ELR (cell line): ENCODE measurements around the gene PIGC.
"Not testable (repeated sequence)": the region's sequence is repeated elsewhere in the genome, so short reads cannot be mapped to it uniquely, and the experiment has no call there.

Experiments used
- DNase-seq: peaks from one replicate; pipeline ENCODE4 v3.0.0-alpha.2; 2015; ENCODE audit warnings: low read depth

PIGC gene

DNA sequence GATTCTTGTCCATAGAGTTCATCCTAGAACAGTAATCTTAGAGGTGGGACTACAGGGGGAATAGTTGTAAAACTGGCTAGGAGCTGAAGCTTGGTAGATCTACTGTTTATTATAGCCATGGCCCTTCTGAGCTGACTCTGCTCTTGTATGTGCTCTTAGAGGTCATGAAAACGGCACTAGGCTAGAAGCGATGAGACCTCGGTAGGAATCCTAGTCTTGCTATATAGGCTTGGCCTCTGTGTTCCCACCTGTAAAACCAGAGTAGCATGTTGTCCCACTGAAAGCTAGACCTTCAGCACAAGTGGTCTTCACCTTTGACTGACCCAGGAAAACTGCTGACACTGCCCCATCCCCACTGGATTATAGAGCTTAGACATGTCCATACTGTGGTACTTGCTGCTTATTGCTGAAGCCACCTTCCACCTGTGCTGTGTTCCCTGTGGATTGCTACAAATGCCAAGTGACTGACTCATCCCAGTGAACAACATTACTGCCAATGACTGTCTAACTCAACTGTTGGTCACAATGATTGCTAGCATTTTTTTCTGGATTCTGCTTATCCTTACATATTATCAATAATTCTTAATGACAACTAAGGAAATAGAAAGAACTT is 23.0 kb upstream of the PIGC start:
- DNase-seq, result peak; percentile 52

DNA sequence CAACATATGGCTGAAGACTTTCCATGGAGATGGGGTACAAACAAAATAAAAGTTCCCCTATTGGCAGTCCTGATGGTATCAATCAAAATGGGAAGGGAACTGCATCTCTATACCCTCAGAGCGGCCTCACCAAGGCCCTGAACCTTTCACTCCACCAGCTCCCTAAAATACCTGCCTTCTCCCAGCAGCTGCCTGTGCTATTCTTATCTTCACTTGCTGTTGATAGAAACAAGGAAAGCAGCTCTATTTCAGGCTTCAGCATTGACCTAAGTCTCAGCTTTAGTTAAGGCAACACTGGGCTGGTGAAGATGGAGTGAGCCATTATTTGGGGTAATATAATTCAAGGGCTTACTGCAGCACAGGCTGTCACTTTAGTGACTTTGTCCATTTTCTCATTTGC is 21.7 kb upstream of the PIGC start:
- DNase-seq, result no peak

DNA sequence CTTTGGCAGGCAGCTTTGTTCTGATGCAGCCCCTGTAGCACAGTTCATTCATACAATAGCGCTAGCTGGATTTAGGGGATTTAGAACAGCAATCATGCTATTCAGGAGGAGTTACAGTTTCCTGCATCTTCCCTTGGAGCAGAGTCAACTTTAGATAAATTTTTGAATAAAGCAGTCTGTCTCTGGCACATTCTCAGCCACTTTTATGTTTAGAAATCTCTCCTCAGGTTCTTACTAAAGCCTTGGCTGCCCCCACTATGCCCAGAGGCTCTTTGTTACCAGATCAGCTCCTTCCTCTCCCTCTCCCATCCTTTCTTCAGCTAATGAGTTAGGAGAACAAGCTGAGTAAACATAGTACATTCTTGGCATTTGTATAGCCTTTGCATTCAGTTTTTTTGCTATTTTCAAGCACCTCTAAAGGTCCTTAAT is 17.0 kb upstream of the PIGC start:
- no peak for DNase-seq

DNA sequence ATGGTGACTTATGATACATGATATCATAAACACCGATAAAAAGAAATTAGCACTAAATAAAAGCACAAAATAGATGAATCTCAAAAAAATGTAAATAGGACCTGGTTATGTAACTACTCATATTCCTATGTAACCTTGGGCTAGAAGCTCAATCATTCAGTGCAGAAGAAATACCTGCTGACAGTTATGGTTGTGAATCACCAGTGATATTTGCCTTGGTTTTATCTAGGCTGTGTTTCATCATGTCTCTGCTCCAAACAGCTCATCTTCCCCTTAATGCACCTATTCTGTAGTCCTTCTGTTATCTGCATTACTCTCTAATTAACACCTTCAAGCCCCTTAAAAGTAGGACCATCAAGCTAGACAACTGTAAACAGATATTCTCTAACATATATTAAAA is 16.3 kb upstream of the PIGC start:
- no peak for DNase-seq

DNA sequence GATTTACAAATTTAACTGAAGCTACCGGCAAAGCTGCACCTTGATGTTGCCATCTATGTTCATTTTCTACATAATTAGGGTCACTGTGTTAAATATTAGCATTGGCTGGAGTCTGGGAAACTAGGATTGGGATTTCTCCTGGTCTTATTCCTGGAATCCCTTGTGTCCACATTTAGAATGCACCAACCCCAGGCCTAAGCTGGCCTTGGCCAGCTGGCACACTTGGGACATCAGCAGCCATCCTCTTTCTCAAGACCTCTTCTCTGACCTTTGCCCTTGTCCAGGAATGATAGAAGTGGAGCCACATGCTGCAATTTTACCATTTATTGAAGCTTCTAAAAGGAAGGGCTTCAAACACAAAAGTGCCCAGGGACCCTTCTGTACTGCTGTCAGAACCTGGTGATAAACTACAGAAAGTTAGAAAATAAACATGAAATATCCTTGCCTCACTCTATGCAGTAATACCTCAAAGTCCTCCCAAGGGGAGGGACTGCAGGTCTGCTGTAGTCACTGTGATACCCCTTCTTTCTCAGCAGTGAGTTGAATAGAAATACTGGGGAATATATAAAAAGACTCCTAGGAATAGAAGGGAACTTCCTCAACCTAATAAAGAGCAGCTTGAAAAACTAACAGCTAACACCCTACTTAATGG is 13.7 kb upstream of the PIGC start:
- DNase-seq, result no peak

DNA sequence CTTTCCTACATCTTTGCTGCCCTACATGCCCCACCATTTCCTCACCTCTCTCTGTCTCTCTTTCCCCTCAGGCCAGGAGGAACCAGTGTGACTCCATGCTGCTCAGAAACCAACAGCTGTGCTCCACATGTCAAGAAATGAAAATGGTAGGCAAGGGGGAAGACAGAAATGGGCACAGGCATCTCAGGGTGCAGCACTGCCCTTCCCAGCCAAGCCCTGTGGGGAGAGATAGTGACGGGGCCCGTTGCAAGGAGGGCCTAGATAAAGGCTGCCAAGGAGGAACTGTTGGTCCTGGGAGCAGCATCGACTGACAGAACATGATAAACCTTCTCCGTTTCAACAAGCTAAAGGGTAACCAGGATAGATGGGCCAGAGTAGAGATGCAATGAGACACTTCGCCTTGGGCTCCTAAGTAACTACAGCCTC is 12.5 kb upstream of the PIGC start:
- DNase-seq, result no peak

DNA sequence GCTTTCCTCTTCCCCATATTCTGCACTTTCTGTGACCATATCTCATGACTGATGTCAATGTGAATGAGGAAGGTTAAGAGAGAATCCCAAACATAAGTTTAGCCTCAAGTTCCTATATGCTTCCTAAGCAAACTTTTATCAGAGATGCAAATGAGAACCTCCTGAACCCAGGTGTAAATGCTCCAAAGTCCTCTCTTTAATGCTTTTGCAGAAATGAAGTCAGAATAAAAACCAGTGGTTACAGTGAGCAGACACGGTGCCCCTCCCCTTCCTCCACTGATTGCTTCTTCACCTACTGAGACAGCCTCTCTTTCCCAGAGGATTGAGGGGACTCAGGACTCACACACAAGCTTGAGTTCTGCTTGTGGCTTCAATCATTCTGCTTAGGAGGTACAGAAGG is 11.6 kb upstream of the PIGC start:
- DNase-seq, result no peak

DNA sequence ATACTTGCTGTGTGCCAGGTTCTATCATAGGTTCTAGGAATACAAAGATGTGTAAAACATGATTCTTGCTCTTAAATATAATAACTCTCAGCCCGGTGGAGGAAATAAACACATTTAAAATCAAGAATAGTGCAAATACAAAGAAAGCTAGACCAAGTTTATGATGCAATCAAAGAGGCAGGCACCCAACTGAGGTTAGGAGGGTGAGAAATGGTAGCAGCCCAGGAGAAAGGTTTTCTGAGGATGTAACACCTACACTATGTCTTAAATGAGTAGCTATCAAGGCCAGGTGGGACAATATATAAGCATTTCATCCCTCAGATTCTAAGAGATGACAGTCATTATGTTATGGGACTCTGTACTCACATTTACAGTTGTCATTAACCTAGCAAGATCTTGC is 9.7 kb upstream of the PIGC start:
- no peak for DNase-seq

DNA sequence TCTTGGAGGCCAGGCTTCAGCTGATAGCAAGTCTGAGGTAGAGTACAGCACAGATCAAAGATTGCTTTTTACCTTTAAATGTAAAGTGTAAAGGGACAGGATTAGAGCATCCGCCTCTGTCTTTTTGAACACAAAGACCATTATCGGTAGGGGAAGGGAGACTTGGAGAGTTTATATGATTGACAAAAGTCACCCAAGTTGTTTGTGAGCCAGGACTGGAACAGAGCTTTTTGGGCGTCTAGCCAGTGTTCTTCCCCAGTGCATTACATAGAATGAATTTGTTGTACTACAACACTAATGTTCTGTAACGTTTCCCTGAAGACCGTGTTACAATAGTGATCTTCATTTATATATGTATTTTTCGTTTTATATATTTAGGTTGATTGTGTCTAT is 9.3 kb upstream of the PIGC start:
- DNase-seq, result no peak

DNA sequence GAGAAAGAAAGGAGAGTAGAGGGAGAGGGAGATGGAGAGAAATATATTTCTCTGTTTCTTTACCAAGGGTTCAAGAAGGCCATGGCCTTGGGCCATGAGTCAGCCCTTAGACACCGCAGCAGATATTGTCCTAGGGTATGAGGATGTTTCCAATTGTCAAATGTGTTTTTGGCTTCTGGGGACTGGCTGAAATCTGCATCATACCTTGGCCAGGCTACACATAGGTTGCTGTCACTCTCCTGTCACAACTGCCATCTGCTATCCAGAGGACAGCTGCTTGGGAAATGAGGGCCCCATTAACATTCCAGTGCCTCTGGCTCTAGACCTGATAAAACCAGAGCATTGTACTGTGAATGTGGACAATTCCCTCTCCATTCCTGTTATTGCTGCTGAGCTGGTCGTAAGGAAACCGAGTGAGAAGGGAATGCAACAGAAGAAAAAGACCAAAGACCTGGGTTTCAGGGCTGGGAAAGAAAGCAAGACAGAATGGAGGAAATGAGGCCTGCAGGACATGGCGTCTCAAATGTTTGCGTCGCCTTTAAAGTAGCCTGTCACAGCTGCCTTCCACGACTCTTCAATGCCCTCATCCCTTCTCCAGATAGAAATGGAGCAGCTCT is 8.8 kb upstream of the PIGC start:
- no peak for DNase-seq

DNA sequence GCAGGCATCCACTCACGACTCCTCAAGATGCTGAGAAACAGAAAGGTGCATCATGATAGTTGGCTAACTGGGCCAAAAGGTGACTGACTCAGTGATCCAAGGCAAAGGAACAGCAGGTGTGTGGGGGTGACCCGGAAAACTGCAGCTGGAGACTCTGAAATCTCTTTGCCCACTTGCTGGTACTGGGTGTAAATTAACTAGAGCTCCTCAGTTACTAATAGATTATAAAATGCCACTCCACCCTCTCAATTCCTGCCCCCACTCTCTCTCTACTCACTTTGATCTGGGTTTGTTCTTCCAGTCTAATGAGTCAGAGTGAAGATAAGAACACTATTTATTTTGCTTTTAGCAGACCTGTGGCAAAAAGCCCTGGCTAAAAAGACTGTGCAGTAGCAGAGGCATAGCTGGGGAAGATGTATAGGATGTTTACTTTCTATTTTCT is 7.2 kb upstream of the PIGC start:
- peak; percentile 63 for DNase-seq

DNA sequence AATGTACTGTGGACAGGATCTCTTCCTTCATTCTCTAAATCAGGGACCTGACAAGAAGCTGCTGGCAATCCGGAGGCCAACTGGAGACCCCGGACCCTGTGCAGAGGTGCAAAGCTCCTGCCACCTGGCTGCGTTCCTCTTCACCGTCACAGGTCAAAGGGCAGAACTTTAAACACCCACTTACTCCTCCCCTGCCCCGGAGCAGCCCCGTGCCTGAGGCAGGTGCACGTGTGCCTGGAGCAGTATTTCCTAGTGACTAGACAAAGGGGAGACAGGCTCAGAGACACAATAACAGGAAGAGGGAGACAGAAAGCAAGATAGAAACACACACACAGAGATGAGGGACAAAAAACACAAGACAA is 6.6 kb upstream of the PIGC start:
- DNase-seq, result no peak

DNA sequence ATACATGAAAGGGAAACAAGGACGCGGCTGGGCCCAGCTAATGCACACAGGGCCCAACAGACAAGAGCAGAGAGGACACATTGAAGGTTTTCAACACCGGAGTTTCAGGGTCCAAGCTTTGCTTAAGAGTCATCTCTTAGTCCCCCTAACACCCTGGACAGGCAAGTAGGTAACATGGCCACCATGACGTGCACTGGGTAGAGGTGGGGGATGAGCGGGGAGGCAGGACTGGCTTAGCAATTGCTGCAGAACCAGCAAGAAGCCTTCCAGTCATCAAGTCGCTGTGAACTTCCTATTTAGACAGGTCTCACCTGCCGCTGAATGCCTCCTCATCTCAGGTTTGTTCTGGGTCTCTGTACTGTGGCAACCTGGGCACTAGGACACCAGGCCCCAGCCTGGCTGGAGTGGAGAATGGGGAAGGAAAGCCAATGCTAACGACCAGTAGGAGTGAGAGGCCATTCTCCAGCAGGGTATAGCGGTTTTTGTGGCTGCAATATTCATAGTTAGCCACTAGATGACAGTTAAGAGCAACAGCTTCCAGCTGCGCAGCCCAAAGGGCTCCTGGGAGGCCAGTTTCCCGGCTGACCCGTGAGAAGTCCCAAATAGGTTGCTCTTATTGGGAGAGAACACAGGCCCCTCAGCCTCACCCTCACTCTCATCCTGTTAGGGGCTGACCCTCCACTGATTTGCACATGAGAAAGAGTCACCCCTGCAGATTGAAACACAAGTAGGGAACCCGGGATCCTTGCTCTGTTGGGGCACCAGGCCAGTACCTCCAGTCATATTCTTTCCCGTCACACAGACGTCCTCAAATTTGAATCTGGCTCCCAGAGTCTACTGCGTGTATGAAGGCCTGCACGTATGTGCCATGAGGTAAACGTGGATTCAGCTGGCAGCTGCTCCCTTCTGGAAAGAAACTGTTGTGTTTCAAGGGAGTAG is 6.0 kb upstream of the PIGC start:
- DNase-seq, result peak; percentile 81

DNA sequence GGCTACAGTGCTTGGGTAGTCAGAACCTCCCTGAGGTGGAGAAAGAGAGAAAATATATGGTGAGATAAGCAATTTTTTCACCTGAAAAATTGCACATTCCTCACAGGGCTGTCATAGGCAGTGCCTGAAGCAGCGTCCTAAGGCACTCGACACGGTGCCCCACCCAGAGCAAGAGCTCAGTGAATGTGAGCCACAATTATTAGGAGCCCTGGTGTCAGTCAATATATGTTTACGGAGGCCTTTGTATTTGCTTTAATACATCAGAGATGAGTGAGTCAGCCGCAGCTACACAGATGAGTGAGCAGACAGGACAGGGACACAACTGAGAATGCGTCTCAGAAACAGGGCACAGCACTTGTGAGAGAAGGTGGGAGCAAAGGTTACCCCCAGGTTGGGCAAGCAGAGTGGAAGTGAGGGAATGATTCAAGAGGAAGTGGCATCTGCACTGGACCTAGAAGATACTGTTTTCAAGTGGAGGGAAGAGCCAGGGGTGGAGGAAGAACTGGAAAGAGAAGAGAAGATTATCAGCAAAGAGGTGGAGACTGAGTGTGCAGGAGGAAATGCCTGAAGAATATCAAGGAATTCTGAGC is 5.2 kb upstream of the PIGC start:
- peak; percentile 58 for DNase-seq

DNA sequence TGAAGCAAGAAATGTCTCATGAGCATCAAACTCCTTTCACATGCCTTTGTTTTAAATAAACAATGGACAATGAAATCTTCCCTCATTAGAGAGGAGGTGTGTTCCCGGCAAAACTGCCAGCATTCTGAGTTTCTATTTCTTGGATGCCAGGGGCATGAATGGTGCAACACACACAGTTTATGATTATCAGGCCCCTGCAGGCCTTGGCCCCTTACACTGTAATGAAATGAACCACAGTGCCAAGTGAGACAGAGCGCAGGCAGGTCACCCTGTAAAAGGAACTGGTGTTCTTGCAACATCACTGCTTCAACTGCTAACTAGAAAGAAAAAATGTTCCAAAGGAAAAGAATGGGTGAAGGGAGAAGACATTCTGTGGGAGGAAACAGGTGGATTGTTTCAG is 3.8 kb upstream of the PIGC start:
- DNase-seq, result no peak

DNA sequence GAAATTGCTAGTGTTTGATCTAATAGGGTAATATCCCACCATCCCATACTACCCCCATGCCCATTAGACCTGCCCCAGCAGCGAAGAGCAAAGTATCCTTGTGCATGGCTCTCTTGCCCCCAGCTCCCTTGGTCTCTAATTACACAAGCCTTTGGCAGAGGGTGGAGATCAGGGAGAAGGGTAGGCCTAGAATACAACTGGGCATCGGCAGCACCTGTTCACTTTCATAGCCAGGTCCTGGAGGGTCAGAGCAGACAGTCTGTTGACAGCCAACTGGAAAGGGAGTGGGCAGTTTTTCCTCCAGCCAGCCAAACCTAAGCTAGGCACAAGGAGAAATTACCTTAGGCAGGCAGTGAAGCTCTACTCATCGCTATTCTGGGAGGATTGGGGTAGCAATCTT is 2.7 kb upstream of the PIGC start:
- DNase-seq, result no peak

DNA sequence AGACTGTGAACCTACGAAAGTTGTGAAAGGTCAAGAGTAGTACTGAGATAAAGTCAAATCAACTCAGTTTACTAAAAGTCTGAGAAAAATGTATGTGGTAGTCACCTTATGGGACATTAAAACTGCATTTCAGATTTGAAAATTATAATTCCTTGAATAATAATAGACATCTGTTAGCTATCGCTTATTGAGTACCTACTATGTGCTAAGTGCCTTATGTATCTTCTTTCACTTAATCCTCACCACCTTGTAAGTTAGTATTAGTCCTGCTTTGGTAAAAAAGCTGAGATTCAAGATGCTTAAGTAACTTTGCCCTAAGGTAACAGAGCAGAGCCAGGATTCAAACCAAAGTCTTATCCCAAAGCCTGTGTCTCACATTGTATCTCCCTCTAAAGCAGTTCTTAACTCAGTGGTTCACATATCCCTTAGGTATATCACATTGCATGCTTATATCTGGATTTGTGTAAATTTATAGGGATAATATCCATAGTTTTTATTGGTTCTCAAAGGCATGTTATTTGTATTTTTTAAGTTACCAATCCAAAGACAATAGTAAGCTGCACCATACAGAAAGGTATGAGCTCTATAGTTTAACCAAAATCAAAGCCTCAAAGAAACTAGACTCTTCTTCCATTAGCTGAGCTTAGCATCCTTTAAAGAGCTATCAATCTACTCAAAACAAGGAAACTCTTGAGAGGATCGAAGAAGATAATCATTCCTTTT is 865 bp downstream of the PIGC start:
- no peak for DNase-seq

DNA sequence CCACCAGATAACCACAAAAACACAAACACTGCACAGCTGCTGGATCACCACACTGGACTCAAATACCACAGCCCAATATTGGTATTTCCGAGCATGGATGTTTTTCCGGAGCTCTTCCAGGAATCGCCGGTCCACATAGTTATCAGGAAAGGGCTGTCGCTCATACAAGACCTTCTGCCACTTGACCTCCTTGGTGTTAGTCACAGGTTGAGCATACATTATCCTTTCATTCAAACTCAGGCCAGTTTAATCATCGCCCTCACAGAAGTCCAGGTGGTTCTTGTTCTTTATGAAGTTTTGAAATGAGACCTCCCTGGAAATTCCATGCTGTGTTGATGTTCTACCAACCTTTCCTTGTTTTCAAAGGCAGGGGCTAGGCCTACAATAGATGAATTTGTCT is 1.5 kb downstream of the PIGC start:
- no peak for DNase-seq

DNA sequence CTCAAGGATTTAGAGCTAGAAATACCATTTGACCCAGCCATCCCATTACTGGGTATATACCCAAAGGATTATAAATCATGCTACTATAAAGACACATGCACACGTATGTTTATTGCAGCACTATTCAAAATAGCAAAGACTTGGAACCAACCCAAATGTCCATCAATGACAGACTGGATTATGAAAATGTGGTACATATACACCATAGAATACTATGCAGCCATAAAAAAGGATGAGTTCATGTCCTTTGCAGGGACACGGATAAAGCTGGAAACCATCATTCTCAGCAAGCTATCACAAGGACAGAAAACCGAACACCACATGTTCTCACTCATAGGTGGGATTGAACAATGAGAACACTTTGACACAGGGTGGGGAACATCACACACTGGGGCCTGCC is 6.7 kb downstream of the PIGC start:
- not testable (repeated sequence) for DNase-seq

DNA sequence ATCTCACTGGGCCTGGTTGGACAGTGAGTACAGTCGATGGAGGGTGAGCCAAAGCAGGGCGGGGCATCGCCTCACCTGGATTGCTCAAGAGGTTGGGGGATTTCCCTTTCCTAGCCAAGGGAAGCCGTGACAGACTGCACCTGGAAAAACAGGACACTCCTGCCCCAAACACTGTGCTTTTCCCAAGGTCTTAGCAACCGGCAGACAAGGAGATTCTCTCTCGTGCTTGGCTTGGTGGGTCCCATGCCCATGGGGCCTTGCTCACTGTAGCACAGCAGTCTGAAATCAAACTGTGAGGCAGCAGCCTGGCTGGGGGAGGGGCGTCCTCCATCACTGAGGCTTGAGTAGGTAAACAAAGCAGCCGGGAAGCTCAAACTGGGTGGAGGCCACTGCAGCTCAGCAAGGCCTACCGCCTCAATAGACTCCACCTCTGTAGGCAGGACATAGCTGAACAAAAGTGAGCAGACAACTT is 12.1 kb downstream of the PIGC start:
- no peak for DNase-seq

DNA sequence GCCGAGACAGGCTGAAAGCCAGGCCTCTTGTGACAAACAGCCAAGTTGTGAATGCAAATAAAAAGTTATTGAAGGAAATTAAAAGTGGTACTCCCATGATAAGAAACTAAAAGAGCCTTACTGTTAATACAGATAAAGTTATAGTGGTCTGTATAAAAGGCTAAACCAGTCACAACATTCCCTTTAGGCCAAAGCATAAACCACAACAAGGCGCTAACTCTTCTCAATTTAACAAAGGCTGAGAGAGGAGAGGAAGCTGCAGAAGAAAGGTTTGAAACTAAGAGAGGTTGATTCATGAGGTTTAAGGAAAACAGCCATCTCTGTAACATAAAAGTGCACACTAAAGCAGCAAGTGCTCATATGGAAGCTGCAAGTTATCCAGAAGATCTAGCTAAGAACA is 12.7 kb downstream of the PIGC start:
- DNase-seq, result no peak

DNA sequence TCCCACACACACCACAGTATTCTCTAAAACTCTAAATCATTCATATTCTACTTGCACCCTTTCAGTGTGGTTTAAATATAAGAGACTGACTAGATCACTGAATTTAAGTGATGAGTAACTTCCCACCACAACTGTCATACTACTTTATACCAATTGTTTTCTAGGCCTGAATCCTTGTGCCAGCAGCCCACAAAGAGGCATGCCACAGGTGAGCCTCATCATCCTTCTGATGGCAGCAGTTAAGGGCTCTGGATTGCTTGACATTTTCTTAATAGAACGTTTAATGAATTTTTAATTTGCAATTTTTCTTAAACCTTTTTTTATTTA is 13.8 kb downstream of the PIGC start:
- DNase-seq, result no peak
